ENCODE results near the gene LRRC52. TPM values are rescaled to one million over a fixed set of nuclear protein-coding genes. Genes with fewer than 3 reads are reported as not detected.

LRRC52 gene
- polyA plus RNA-seq, 1 of the 3 experiments (the other 2 are of a cell fraction) = not detected

DNA sequence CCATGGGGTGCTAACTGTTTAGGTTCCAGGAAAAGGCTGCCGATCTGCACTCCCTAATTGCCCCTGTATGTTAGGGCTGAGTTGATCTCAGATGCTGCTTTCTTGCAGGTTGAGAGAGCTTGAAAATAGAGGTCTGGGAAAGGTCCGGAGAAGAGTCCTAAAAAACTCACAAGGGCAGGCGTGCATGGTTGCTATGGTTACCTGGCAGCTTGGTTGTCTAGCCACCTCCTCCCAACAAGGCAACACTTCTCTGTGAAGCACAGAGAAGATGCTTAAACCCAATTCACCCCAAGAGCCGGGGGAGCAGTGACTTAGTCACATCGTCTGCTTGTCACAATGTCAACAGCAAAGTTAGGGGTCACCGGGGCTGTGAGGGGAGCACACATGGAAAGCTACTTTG is 31.0 kb upstream of the LRRC52 start:
- Histone ChIP-seq H3K27me3 (ENCODE audit: insufficient read depth) (no peaks in the 10 kb centered on the region), H3K79me2 (ENCODE audit: insufficient read depth) (no peaks in the 10 kb centered on the region)
- no peak for TF ChIP-seq GABPA (IDR thresholded peaks at IDR 0.05; ENCODE audit: low read depth)
- TF ChIP-seq, protein P1, sequence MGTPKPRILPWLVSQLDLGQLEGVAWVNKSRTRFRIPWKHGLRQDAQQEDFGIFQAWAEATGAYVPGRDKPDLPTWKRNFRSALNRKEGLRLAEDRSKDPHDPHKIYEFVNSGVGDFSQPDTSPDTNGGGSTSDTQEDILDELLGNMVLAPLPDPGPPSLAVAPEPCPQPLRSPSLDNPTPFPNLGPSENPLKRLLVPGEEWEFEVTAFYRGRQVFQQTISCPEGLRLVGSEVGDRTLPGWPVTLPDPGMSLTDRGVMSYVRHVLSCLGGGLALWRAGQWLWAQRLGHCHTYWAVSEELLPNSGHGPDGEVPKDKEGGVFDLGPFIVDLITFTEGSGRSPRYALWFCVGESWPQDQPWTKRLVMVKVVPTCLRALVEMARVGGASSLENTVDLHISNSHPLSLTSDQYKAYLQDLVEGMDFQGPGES (IDR thresholded peaks at IDR 0.05; ENCODE audit: low read depth, low read length) = no peak
- TF ChIP-seq, protein P2, sequence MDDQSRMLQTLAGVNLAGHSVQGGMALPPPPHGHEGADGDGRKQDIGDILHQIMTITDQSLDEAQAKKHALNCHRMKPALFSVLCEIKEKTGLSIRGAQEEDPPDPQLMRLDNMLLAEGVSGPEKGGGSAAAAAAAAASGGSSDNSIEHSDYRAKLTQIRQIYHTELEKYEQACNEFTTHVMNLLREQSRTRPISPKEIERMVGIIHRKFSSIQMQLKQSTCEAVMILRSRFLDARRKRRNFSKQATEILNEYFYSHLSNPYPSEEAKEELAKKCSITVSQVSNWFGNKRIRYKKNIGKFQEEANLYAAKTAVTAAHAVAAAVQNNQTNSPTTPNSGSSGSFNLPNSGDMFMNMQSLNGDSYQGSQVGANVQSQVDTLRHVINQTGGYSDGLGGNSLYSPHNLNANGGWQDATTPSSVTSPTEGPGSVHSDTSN (IDR thresholded peaks at IDR 0.05) = no peak
- TF ChIP-seq, protein P3, sequence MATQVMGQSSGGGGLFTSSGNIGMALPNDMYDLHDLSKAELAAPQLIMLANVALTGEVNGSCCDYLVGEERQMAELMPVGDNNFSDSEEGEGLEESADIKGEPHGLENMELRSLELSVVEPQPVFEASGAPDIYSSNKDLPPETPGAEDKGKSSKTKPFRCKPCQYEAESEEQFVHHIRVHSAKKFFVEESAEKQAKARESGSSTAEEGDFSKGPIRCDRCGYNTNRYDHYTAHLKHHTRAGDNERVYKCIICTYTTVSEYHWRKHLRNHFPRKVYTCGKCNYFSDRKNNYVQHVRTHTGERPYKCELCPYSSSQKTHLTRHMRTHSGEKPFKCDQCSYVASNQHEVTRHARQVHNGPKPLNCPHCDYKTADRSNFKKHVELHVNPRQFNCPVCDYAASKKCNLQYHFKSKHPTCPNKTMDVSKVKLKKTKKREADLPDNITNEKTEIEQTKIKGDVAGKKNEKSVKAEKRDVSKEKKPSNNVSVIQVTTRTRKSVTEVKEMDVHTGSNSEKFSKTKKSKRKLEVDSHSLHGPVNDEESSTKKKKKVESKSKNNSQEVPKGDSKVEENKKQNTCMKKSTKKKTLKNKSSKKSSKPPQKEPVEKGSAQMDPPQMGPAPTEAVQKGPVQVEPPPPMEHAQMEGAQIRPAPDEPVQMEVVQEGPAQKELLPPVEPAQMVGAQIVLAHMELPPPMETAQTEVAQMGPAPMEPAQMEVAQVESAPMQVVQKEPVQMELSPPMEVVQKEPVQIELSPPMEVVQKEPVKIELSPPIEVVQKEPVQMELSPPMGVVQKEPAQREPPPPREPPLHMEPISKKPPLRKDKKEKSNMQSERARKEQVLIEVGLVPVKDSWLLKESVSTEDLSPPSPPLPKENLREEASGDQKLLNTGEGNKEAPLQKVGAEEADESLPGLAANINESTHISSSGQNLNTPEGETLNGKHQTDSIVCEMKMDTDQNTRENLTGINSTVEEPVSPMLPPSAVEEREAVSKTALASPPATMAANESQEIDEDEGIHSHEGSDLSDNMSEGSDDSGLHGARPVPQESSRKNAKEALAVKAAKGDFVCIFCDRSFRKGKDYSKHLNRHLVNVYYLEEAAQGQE (IDR thresholded peaks at IDR 0.05; ENCODE audit: low read depth, low read length) = no peak
- no peak for TF ChIP-seq GATA2 (CRISPR knock-in tag; IDR thresholded peaks at IDR 0.05)

DNA sequence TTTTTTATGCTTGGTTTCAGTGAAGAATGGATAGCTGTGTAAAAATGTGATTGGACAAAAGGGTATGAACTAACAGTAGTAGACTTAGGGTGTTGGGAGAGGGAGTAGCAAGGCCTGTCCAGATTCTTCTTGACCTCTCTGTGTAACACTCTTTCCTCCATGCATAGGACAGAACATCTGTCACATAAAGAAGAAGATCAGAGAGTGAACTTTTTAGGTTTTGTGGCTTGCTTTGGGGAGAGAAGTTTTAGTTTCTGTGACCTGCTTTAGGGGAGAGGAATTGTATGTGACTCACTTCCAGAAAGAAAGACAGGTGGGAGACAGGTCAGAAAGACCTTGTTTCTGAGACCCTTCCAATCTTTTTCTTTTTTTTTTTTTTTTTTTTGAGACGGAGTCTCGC is 27.3 kb upstream of the LRRC52 start:
- no peak overlapping the region for H3K27ac ChIP-seq (ENCODE audit: low read depth in 2 of 2, low read length in 1 of 2)
- 94% methylated on average over 2 of the region's 2 CpGs for WGBS (ENCODE audit: low lambda C conversion rate)
- no peak overlapping the region for H3K4me2 ChIP-seq
- no peaks in the 10 kb centered on the region for H3K36me3 ChIP-seq (replicated peaks in 1 of 2; ENCODE audit: control insufficient read depth in 1 of 2, insufficient read depth in 2 of 2, low read length in 1 of 2)
- no peak overlapping the region for H3K4me3 ChIP-seq (ENCODE audit: low read depth in 2 of 2, low read length in 1 of 2)
- no peak for DNase-seq
- H4K20me1 ChIP-seq (ENCODE audit: insufficient read depth) = no peaks in the 10 kb centered on the region
- no peaks in the 10 kb centered on the region for H3K27me3 ChIP-seq (ENCODE audit: insufficient read depth)
- no peak overlapping the region for H2AFZ ChIP-seq (ENCODE audit: low read depth)
- no peaks in the 10 kb centered on the region for H3K4me1 ChIP-seq (ENCODE audit: control insufficient read depth in 1 of 2, insufficient read depth in 2 of 2, low read depth in 1 of 2, low read length in 1 of 2)
- no peaks in the 10 kb centered on the region for H3K9me3 ChIP-seq
- H3F3A ChIP-seq (replicated peaks; ENCODE audit: insufficient read depth) = no peaks in the 10 kb centered on the region
- no peak overlapping the region for H3K9ac ChIP-seq
- TF ChIP-seq ELF1 (IDR thresholded peaks at IDR 0.05) (no peak), EZH2phosphoT487 (IDR thresholded peaks at IDR 0.05; ENCODE audit: borderline replicate concordance, low read depth) (no peak), FOSL2 (IDR thresholded peaks at IDR 0.05; ENCODE audit: borderline replicate concordance, low read depth) (no peak), FOXM1 (IDR thresholded peaks at IDR 0.05; ENCODE audit: low read depth) (no peak), RFX5 (IDR thresholded peaks at IDR 0.05; ENCODE audit: low read length) (no peak)
- TF ChIP-seq, protein P2 (IDR thresholded peaks at IDR 0.05) = no peak
- TF ChIP-seq, protein P4, sequence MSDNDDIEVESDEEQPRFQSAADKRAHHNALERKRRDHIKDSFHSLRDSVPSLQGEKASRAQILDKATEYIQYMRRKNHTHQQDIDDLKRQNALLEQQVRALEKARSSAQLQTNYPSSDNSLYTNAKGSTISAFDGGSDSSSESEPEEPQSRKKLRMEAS (IDR thresholded peaks at IDR 0.05; ENCODE audit: low read depth) = no peak
- ChIA-PET CTCF (no interaction called here), POLR2A (no interaction called here)
- no peaks in the 10 kb centered on the region for H3K9me2 ChIP-seq
- no peaks in the 10 kb centered on the region for H3K79me2 ChIP-seq (ENCODE audit: insufficient read depth)

More for the DNA sequence above, 31.0 kb upstream of the LRRC52 start:
- Histone ChIP-seq H3K9me2 (no peaks in the 10 kb centered on the region), H3K27ac (ENCODE audit: low read depth in 2 of 2, low read length in 1 of 2) (no peak overlapping the region), H3K4me1 (ENCODE audit: control insufficient read depth in 1 of 2, insufficient read depth in 2 of 2, low read depth in 1 of 2, low read length in 1 of 2) (no peaks in the 10 kb centered on the region), H4K20me1 (ENCODE audit: insufficient read depth) (no peaks in the 10 kb centered on the region), H2AFZ (ENCODE audit: low read depth) (no peak overlapping the region), H3K36me3 (replicated peaks in 1 of 2; ENCODE audit: control insufficient read depth in 1 of 2, insufficient read depth in 2 of 2, low read length in 1 of 2) (no peaks in the 10 kb centered on the region), H3K9ac (no peak overlapping the region), H3K4me3 (ENCODE audit: low read depth in 2 of 2, low read length in 1 of 2) (no peak overlapping the region), H3F3A (replicated peaks; ENCODE audit: insufficient read depth) (no peaks in the 10 kb centered on the region), H3K4me2 (no peak overlapping the region), H3K9me3 (no peaks in the 10 kb centered on the region)
- no peak for DNase-seq
- WGBS (ENCODE audit: low lambda C conversion rate) = 24% methylated on average over 6 of the region's 6 CpGs
- ChIA-PET POLR2A (no interaction called here), CTCF (interaction anchor here (0.6 to 1.9 kb wide), 5 partner anchors 29 to 79 kb away, joined by 3 to 5 read pairs (median 3); no protein-coding TSS in a partner anchor)

All from SK-N-SH (cell line).